Kidney glomerular epithelial cell (primary cell): ENCODE measurements around the gene FSD2.
"Not testable (repeated sequence)": the region's sequence is repeated elsewhere in the genome, so short reads cannot be mapped to it uniquely, and the experiment has no call there.

Source experiments
- DNase-seq: peaks from one replicate; lab custom pipeline; 2025; lab: John Stamatoyannopoulos, UW

FSD2 gene

DNA sequence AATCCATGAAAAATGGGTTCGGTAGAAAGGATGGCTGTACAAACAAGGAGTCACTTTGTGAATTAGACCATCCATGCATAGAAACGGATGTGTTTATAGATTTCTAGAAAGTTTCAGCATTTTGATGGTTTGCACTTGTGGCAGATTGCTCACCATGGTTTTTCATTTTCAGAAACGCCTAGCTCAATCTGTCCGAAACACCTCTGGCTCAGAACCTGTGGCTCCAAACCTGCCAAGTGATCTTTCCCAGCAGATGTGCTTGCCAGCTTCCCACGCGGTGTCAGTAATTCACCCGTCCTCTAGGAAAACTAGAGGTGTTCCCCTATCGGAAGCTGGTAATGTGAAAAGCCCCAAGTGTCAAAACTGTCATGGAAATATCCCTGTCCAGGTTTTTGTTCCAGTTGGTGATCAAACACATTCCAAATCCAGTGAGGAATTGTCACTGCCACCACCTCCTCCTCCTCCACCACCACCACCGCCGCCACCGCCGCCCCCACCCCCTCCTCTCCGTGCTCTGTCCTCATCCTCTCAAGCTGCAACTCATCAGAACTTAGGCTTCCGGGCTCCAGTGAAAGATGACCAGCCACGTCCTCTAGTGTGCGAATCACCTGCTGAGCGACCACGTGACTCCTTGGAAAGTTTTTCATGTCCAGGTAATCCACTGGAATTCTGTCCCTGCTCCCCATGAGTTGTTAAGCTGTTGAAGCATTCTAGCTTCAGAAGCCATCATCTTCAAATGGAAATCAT is 24.7 kb upstream of the FSD2 start:
- peak; percentile 28 for DNase-seq

DNA sequence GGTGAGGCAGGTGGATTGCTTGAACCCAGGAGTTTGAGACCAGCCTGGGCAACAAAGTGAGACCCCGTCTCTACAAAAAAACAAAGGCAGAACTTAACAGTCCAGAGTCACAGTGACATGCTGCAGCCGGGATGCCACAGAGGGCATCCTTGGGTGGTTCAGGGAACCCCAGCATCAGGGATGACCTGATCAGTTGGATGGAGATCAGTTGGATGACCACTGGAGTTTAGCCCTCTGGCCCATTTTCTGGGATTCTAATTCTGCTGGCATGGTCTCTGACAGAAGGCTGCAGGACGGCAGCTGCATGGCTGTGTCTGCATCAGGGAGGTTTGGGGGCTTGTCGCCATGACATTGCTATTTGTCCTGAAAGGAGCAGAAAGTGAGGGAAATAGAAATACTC is 23.4 kb upstream of the FSD2 start:
- DNase-seq: no peak

DNA sequence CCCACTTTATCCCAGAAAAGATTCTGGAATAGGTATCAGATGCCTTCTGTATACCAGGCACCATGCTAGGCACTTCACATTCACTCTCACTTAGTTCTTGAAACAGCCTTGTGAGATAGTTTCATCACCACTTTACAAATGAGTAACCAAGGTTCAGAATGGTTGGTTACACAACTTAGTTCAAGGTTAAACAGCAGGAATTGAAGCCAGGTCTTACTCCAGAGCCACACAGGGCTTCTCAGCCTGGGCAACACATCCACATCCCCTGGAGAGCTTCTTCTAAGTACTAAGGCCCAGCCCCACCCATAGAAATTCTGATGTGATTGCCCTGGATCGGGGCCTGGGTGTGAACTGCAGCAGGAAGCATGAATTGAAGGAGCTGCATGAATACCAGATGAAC is 22.2 kb upstream of the FSD2 start:
- no peak for DNase-seq

DNA sequence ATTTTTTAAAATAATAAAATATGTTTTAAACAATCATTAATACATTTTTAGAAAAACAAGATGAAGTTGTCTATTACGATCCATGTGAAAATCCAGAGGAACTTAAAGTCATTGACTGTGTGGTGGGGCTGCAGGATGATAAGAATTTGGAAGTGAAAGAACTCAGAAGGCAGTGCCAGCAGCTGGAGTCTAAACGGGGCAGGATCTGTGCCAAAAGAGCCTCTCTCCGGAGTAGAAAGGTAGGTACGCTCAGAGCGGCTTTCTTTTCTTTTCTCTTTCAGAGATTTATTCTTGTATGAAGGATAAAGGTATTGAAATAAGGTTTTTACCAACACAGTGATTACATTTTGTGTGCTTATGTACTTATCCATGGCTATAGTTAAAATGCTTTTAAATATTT is 17.2 kb upstream of the FSD2 start:
- no peak for DNase-seq

DNA sequence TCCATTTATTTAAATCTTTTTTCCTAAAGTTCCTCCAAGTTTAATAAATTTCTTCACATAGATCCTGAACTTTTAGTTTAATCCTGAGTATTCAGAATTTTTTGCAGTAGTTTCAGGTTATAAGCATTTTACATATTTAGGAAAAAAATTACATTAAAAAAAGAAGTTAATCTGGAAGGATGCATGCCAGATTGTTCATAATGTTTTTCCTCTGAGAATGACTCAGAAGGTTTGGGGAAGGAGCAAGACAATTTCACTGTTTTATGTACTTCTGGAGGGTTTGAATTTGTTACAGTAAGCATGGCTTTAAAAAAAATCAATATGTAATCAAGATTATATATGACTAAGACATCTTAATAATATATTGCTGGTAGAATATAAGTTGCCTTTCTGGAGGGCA is 16.0 kb upstream of the FSD2 start:
- DNase-seq: not testable (repeated sequence)

DNA sequence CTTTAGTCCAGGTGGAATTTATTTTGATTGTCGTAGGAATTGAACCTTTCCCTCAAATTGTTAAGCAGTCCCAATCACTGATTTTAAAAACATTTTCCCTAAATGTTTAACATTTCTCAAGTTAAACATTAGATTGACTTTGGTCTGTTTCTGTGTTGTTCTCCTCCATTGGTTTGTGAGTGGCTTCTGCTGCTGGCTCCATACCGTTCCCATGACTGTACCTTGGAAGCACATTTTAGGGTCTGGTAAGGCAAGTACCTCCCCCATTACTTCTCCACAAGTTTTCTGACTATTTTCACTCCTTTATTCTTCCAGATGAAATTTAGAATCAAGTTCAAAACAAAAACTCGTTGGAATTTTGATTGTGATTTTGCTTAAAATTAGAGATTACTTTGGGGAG is 15.5 kb upstream of the FSD2 start:
- peak; percentile 56 for DNase-seq

DNA sequence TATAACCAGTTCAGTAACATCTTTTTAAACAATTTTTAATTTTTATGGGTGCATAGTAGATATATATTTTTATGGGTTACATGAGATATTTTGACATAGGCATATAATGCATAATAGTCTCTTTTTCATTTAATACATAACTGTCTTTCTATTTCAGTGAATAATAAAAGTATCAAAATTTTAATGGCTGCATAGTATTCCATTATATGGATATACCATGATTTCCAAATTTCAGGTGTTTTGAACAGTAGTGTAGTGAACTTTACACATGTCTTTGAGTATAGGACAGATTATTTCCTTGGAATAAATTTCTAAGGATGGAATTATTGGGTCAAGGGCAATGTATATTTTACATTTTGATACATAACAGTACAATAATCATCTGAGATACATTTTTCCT is 14.3 kb upstream of the FSD2 start:
- no peak for DNase-seq

DNA sequence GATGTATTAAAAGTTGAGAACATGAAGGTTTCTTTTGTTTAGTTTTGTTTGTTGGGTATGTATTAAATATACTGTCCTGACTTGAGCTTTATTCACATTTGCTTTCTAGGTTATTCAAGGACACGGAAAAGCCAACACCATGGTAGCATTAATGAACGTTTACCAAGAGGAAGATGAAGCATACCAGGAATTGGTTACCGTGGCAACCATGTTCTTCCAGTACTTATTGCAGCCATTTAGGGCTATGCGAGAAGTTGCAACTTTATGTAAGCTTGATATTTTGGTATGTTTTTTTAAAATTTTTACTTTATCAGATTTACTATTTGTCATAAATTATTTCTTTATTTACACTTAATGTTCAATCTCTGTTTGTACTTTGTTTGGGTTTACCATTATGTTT is 7.1 kb upstream of the FSD2 start:
- no peak for DNase-seq

DNA sequence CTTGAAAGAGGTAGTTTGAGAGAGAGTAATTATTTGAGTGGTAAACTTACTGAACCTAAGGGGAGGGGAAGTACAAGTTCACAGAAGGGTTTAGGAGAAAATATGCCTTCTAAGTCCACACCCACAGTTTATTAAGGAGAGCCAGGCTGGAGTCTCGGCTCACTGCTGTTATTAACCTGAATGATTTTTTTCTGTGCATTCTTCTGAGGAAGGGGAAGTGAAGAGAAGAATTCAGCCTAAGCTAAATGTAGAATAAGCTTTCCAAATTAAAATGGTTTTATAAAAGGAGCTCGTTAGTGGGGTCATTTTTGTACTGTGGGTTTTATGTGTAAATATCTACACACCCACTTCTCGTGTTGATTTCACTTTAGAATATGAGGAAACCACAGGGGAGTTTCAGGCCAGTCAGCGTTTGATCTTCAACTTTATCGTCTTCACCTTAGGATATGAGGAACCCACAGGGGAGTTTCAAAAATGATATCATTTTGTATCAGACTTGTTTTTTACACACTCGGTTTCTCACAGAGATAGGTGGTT is 5.1 kb upstream of the FSD2 start:
- peak; percentile 77 for DNase-seq

DNA sequence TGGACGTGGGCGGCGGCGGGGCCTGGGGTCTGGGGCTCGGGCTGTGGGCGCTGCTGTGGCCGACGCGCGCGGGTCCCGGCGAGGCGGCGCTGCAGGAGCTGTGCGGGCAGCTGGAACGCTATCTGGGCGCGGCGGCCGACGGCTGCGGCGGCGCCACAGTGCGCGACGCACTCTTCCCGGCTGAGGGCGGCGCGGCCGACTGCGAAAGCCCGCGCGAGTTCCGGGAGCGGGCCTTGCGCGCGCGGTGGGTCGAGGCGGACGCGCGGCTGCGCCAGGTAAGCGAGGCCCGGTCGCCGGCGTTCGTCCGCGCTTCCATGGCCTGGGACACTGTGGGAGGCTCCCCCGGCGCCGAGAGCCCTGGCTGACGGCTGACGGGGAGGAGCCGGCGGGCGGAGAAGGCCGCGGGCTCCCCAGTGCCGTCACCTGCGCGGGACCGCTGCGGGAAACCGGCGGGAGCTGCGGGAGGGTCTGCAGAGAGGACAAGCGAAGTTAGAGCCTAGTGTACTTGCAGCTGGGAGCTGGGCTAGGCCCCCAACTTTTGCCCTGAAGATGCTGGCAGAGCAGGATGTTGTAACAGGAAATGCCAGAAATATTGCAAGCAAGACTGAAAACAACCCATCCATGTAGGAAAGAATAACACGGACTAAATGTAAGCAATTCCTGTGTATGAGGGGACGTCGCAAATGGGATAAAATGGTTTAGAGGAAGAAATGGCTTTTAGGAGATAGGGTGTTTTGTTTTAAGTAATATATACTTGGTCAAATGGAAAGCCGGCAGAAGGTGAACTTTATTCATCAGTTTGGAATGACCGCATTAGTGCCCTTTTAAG is 4.4 kb upstream of the FSD2 start:
- peak; percentile 78 for DNase-seq

DNA sequence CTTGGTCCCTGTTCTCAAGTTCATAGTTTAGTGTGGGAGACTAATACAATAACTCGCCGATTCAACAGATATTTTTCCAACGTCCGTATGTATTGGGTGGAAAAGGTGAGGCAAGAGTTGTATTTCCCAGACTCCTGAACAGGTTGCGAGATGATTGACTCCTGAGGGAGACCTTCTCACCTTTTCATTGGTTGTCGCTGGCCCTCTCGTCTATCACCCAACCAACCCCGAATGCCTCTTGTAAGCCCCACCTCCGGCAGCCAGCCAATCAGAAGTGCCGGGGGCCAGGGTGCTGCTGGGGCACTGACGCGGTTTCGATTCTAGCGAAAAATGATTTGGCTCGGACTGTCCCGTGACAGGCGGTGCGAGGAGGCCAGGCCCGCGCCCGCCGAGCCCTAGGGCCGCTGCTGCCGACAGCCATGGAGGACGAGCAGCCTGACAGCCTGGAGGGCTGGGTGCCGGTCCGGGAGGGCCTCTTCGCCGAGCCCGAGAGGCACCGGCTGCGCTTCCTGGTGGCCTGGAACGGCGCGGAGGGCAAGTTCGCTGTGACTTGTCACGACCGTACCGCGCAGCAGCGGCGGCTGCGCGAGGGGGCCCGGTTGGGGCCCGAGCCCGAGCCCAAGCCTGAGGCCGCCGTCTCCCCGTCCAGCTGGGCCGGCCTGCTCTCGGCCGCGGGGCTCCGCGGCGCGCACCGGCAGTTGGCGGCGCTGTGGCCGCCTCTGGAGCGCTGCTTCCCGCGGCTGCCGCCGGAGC is 3.6 kb upstream of the FSD2 start, which contains the start of gene WHAMM:
Gene WHAMM, plus strand, starts transcription at position 321 of the 753 bp plus-strand sequence. Its CDS starts 99 bp downstream, at position 420.
- peak; percentile 99 for DNase-seq

DNA sequence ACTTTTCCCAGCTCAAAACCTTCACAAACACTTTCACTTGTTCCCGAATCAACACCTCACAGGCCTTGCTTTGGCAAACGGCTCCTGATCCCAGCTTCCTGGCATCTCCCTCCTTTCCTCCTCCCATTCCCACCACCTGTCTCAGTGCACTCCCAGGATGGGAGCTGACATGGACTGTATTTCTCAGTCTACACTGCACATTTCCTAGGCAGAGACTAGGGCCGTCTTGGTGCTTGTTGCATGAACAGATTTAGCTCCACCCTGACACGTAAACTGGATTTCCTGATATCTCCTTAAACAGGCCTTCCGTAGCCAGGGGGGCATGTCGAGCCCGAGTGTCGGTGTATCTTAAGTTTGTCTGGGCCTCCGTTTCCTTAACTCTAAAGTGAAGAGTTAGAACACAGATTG is 2.8 kb upstream of the FSD2 start:
- no peak for DNase-seq

DNA sequence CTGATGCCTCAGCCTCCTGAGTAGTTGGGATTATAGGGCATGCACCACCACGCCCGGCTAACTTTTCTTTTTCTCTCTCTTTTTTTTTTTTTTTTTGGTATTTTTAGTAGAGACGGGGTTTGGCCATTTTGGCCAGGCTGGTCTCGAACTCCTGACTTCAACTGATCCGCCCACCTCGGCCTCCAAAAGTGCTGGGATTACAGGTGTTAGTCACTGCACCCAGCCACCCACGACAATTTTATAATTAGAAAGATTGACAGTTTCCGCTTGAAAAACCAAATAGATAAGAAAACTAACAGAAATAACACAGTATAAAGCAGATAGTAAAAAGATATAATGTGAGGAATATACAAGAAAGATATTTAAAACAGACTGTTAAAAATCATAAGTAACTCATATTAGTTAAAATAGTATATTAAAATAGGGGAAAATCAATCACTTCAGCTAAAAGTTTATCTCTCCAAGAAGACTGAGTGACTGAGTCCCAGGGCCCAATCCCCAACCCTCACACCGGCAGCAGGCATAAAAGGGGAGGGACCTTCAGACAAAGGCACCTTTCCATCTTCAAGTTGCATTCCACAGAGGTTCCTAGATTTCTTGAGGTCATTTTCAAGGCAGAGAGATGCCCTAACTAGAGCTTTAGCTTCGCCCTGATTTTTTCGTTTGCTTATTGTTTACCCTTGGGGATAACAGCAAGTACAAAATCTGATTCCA is 2.2 kb upstream of the FSD2 start:
- no peak for DNase-seq

DNA sequence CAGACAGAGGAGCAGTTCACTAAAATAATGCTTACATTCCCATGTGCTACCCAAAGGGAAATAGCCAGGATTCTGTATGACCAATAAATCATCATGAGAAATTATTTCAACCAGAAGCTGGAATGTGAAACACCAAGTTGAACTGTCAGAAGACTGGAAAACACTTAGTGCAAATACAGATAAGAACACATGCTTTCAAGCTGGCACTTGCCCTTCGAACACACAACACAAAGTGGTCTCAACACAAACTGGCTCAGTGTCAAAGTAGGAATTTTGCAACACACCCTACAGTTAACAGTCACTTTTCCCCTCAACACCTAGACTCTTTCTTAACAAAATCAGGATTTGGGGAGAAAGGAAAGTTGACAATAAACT is 1.3 kb downstream of the FSD2 start:
- DNase-seq: no peak

DNA sequence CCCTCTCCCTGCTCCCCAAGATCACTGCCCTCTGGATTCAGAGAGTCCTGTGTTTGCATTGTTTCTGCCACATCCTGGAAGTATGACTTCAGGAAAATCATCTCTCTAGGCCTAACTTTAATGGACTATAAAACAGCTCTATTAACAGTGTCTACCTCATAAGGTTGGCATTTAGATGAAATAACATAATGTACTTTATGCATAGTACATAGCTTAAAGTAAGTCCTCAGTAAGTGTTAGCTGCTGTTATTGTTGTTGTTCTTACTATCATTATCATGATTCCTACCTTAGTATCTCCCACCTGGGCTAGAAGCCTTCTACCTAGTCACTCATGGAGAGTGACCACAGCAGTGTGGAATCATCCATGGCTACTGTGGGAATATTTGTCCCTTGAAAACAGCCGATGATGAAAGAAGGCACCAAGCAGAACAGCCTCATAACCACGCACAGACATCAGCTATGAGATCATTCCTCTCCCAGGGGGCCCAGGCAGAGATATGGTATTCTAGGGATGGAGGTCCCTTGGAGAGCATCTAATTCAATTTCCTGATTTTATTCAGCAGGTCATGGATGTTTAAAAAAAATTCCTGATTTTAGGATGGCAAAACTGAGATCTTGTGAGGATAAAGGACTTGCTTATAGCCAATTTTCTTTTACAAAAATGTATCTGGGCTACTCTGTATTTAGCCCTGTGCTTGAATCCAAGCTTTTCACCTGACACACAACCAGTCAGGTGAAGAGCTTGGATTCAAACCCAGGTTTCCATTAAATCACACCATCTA is 1.9 kb downstream of the FSD2 start:
- peak; percentile 67 for DNase-seq

DNA sequence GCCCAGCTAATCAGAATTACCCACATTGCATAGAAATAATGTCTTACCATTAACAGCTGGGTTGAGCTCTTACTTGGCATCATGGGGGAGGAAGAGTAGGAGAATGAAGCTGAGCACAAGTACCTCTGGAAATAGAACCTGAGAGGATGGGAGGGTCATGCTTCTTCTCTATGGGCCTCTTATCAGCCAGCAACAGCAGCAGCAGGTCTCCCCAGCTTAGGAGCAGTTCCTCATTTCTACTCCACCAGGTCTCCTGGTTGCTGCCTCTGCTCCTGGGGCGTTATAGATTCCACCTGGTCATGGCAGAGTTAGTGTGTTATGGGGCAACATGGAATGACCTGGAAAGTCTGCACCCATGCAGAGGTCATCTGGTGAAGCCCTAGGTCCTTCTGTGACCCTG is 3.4 kb downstream of the FSD2 start:
- no peak for DNase-seq

DNA sequence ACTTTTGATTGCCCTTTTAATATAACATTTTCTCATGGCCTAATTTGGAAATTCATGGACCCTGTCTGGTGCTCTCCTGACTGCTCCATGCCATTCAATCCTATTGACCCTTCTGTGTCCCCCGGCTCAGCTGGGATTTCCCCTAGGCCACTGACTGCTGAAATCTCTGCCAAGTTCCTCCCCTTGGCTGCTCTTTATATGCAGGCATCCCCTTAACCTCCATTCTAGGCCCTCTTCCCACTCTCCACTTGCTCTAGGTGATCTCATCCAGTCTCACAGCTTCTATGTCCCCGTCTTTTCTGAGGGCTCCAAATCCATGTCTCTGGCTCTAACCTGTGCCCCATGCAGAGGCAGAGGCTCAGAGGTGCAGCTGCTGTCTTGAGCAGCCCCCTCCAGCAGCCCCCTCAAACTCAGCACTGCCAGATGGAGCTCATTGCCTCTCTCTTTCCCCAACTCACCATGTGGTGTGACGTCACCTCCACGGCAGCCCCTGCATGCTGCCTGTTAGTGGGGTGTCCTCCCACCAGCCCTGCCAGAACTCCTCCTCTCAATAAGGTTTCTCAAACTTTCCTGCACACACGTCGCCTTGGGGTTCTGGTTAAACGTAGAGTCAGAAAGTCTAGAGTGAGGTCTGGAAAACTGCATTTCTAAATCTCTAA is 6.6 kb downstream of the FSD2 start:
- no peak for DNase-seq

DNA sequence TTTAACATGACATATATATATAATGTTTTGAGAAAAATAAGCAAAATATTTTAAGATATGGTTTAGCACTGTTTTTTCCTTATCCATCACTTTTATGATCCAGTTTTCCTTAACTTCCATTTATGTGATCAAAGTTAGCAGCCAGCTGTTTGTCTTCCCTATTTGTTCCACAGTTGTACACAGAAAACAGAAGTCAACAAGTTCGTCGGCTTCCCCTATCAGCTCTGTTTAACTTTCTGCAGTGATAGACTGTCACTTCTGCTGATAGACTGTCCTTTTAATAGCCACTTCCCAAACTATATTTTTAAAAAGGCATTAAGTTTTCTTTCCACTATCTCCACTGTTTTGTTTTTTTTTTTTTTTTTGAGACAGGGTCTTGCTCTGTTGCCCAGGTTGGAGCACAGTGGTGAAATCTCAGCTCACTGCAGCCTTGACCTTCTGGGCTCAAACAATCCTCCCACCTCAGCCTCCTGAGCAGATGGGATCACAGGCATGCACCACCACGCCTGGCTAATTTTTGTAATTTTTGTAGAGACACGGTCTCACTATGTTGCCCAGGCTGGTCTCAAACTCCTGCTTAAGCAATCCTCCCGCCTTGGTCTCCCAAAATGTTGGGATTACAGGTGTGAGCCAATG is 7.2 kb downstream of the FSD2 start:
- no peak for DNase-seq

DNA sequence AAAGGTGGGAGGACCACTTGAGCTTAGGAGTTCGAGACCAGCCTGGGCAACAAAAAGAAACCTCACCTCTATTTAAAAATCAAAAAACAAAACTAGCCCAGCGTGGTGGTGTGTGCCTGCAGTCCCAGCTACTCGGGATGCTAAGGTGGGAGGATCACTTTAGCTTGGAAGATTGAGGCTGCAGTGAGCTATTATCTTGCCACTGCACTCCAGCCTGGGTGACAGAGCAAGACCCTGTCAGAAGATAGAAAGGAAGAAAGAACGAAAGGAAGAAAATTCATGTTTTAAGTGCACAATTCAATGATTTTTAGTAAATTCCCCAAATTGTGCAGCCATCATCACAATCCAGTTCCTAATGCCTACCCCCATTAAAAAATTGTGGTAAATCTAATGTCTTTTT is 7.8 kb downstream of the FSD2 start:
- no peak for DNase-seq

DNA sequence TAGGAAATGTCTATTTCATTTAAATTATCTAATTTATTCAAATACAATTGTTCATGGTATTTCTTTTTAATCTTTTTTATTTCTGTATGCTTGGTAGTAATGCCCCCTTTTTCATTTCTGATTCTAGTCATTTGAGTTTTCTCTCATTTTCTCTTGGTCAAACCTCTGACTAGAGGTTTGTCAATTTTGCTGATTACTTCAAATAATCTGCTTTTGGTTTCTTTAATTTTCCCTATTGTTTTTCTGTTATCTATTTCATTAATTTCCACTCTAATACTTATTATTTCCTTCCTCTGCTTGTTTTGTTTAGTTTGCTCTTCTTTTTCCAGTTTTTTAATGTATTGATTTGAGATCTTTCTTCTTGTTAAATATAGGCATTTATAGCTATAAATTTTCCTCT is 12.1 kb downstream of the FSD2 start:
- no peak for DNase-seq
